A549 (cell line): ENCODE measurements around the gene ETFRF1. TPM values are rescaled to one million over a fixed set of nuclear protein-coding genes. Genes with fewer than 3 reads are reported as not detected.

Experiments used
- ATAC-seq, 2 experiments: fragments of 200-7000 bp in 1 of 2; fragments of >200 bp in 1 of 2; cut with Nextera tagmentation in 1 of 2; cut with Tn5 transposase in 1 of 2; 3 replicates each; pipeline versions ENCODE4 v1.8.0 to v1.9.1; 2018 to 2020; ENCODE audit warnings: mild to moderate bottlenecking in 1 of 2, moderate library complexity in 1 of 2
- CTCF ChIA-PET: fragments of 300-600 bp; sonication (Branson Sonifier 250); formaldehyde crosslinking; extraction: SDS; loops from one replicate; lab custom pipeline; 2021; ENCODE audit warnings: antibody characterized with exemption, inconsistent platforms; lab: Yijun Ruan, JAX
- POLR2A ChIA-PET: fragments of 350-600 bp; formaldehyde crosslinking; extraction: SDS; loops from one replicate; lab custom pipeline; 2021; ENCODE audit warnings: antibody characterized with exemption, inconsistent platforms; lab: Yijun Ruan, JAX
- DNase-seq, 2 experiments: peaks; one replicate each; pipeline versions ENCODE4 v3.0.0 to v3.0.0-alpha.2; 2011 to 2016; ENCODE audit warnings: low read depth in 1 of 2, low spot score in 1 of 2
- FAIRE-seq: peaks from 2 replicates; lab custom pipeline; 2011; peaks lifted over from hg19 to GRCh38; lab: Jason Lieb, UNC
- H3K27ac ChIP-seq, 2 experiments: fragments of >200 bp; sonication (Bioruptor Twin); formaldehyde crosslinking; 3 replicates each; pipeline ENCODE4 v1.5.1; 2016 to 2017
- H3K4me1 ChIP-seq: fragments of >200 bp; sonication (Bioruptor Twin); formaldehyde crosslinking; 3 replicates; pipeline ENCODE4 v1.6.1; 2016
- H3K4me2 ChIP-seq: fragments of >200 bp; sonication (Bioruptor Twin); formaldehyde crosslinking; 3 replicates; pipeline ENCODE4 v1.6.1; 2016
- H3K4me3 ChIP-seq: fragments of >200 bp; sonication (Bioruptor Twin); formaldehyde crosslinking; 3 replicates; pipeline ENCODE4 v1.5.1; 2016
- H3K9me3 ChIP-seq: fragments of >200 bp; sonication (Bioruptor Twin); formaldehyde crosslinking; 3 replicates; pipeline ENCODE4 v1.6.1; 2016
- BCL3 ChIP-seq: fragments of >200 bp; sonication (Bioruptor Twin); formaldehyde crosslinking; IDR thresholded peaks from 3 replicates; pipeline ENCODE4 v1.6.1; 2016
- CBX2 ChIP-seq: fragments of 200-600 bp; sonication (generic); IDR thresholded peaks from 2 replicates; pipeline ENCODE4 v1.6.1; 2016; ENCODE audit warnings: low read depth, mild to moderate bottlenecking, borderline replicate concordance
- CEBPB ChIP-seq, 2 experiments: fragments of >200 bp in 1 of 2; sonication (Bioruptor Twin) in 1 of 2; formaldehyde crosslinking in 1 of 2; IDR thresholded peaks; 2 replicates each; pipeline ENCODE4 v1.6.1; 2012 to 2016
- CTCF ChIP-seq: fragments of >200 bp; sonication (Bioruptor Twin); formaldehyde crosslinking; IDR thresholded peaks from 3 replicates; pipeline ENCODE4 v1.5.1; 2016
- E2F6 ChIP-seq: IDR thresholded peaks from 2 replicates; pipeline ENCODE4 v1.6.1; 2012; ENCODE audit warnings: low read depth, borderline replicate concordance
- EHF ChIP-seq: fragments of 250-450 bp; sonication (Bioruptor Pico); IDR thresholded peaks from 2 replicates; pipeline ENCODE4 v1.5.0; 2020; ENCODE audit warnings: mild to moderate bottlenecking
- ESRRA ChIP-seq: fragments of 150-350 bp; IDR thresholded peaks from 2 replicates; pipeline ENCODE4 v1.6.1; 2014; ENCODE audit warnings: mild to moderate bottlenecking, low read length, borderline replicate concordance
- HEYL ChIP-seq: fragments of 250-450 bp; sonication (Bioruptor Pico); IDR thresholded peaks from 2 replicates; pipeline ENCODE4 v1.8.0; 2021; ENCODE audit warnings: mild to moderate bottlenecking, moderate library complexity
- JUN ChIP-seq, 2 experiments: fragments of >200 bp; sonication (Bioruptor Twin); formaldehyde crosslinking; IDR thresholded peaks; 2 replicates in 1 of 2; 3 replicates in 1 of 2; pipeline ENCODE4 v1.6.1; 2016 to 2017
- KDM1A ChIP-seq: fragments of 200-600 bp; sonication (generic); IDR thresholded peaks from 2 replicates; pipeline ENCODE4 v1.6.1; 2016; ENCODE audit warnings: low read depth, mild to moderate bottlenecking
- MAFK ChIP-seq: fragments of 450-650 bp; IDR thresholded peaks from 2 replicates; pipeline ENCODE4 v1.6.1; 2014; ENCODE audit not compliant: partially characterized antibody
- MAX ChIP-seq: IDR thresholded peaks from 2 replicates; pipeline ENCODE4 v1.6.1; 2012
- MYC ChIP-seq: IDR thresholded peaks from 2 replicates; pipeline ENCODE4 v1.6.1; 2012; ENCODE audit warnings: mild to moderate bottlenecking, inconsistent platforms, low read length, improper control_type of control experiment, borderline replicate concordance
- NPAS2 ChIP-seq: fragments of 250-450 bp; sonication (Bioruptor Pico); IDR thresholded peaks from 2 replicates; pipeline ENCODE4 v1.8.0; 2022; ENCODE audit warnings: mild to moderate bottlenecking, moderate library complexity, borderline replicate concordance
- NR3C1 ChIP-seq: fragments of >200 bp; sonication (Bioruptor Twin); formaldehyde crosslinking; IDR thresholded peaks from 3 replicates; pipeline ENCODE4 v1.6.1; 2017
- POLR2AphosphoS2 ChIP-seq: conservative IDR thresholded peaks from 2 replicates; pipeline ENCODE4 v1.6.1; 2012; ENCODE audit warnings: low read length, improper control_type of control experiment, inconsistent platforms
- RAD21 ChIP-seq, 2 experiments: fragments of >200 bp in 1 of 2; sonication (Bioruptor Twin) in 1 of 2; formaldehyde crosslinking in 1 of 2; IDR thresholded peaks in 1 of 2; conservative IDR thresholded peaks in 1 of 2; 2 replicates in 1 of 2; 3 replicates in 1 of 2; pipeline ENCODE4 v1.6.1; 2012 to 2018; ENCODE audit warnings: inconsistent platforms in 1 of 2
- RARB ChIP-seq: fragments of 250-450 bp; sonication (Bioruptor Pico); IDR thresholded peaks from 2 replicates; pipeline ENCODE4 v1.8.0; 2021; ENCODE audit warnings: mild to moderate bottlenecking, moderate library complexity
- RFX5 ChIP-seq: fragments of 450-650 bp; IDR thresholded peaks from 2 replicates; pipeline ENCODE4 v1.7.1; 2014; ENCODE audit warnings: antibody characterized with exemption, mild to moderate bottlenecking, moderate library complexity
- SMC3 ChIP-seq: fragments of >200 bp; sonication (Bioruptor Twin); formaldehyde crosslinking; IDR thresholded peaks from 3 replicates; pipeline ENCODE4 v1.6.1; 2018; ENCODE audit warnings: inconsistent platforms
- ZC3H11A ChIP-seq: fragments of 450-650 bp; IDR thresholded peaks from 2 replicates; pipeline ENCODE4 v1.6.1; 2014; ENCODE audit warnings: antibody characterized with exemption, mild to moderate bottlenecking
- ZFP36 ChIP-seq: fragments of 450-650 bp; IDR thresholded peaks from 2 replicates; pipeline ENCODE4 v1.6.1; 2014; ENCODE audit warnings: borderline replicate concordance; ENCODE audit not compliant: partially characterized antibody
- WGBS: methylation state at CpG from one replicate; pipeline ENCODE4 v1.1.6; 2017; ENCODE audit errors: missing lambda C conversion rate; 5-methylcytosine and 5-hydroxymethylcytosine counted together
- polyA plus RNA-seq, 4 experiments: library from polyadenylated mRNA; depleted of rRNA in 3 of 4; stranded (reverse); fragments of >200 nt; fragmentation: RNase III in 1 of 4; extraction: RNeasy Plus Mini Kit Qiagen cat#74134 plus additional on column Dnase treatment in 1 of 4; gene quantifications; 2 replicates in 3 of 4; 3 replicates in 1 of 4; pipeline ENCODE4 v1.2.3, GENCODE V29; 2011 to 2017
- TF ChIP-seq, protein P1 (sequence below): fragments of >200 bp; sonication (Bioruptor Twin); formaldehyde crosslinking; IDR thresholded peaks from 2 replicates; pipeline ENCODE4 v1.6.1; 2016

Gene ETFRF1
- polyA plus RNA-seq, 2 of the 4 experiments (the other 2 are of a cell fraction), result 11.5 to 23.6 TPM

DNA sequence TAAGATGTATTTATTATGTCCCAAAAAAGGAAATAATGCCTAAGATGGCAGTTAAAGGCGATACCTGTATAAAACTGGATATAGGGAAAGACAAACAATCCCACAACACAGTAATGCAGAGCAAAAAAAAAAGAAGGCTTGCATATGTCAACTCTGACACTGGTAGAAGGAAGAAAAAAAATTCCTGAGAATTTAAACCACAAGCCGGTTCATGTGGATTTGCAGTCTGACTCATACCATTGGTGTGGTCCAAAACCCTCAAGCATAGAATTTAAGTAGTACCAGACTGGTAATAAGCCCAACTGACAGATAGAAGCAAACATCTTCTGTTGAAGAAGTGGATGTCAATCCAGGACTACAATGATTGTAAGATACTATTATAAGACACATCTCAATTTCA, 7.3 kb upstream of the ETFRF1 start:
- POLR2A ChIA-PET, result no interaction called here
- DNase-seq (no peak), ATAC-seq (no peak), FAIRE-seq (no peak)
- 0 out of 3 replicates have a peak, but pooled peaks cover 6% of the 10 kb centered on the region for H3K4me1 ChIP-seq
- WGBS, result 60% methylated on average over 2 of the region's 2 CpGs
- no peak for TF ChIP-seq CEBPB (IDR thresholded peaks at IDR 0.05)
- no peak for TF ChIP-seq MAFK
- TF ChIP-seq RARB (CRISPR knock-in tag), result no peak
- TF ChIP-seq RAD21 (conservative IDR thresholded peaks at IDR 0.05 in 1 of 2, IDR thresholded peaks at IDR 0.05 in 1 of 2), result no peak
- no peak for TF ChIP-seq HEYL (CRISPR knock-in tag)
- no peak for TF ChIP-seq JUN (IDR thresholded peaks at IDR 0.05)
- no peaks in the 10 kb centered on the region for H3K9me3 ChIP-seq
- no peak overlapping the region for H3K4me3 ChIP-seq
- CTCF ChIA-PET, result no interaction called here
- H3K4me2 ChIP-seq, result no peak overlapping the region
- H3K27ac ChIP-seq, result no peak overlapping the region

GRCh38 chr12:25189656-25190055, 5.4 kb upstream of the ETFRF1 start:
- CTCF ChIA-PET, result no interaction called here
- POLR2A ChIA-PET, result no interaction called here
- ATAC-seq, result no peak
- H3K4me1 ChIP-seq, result 0 out of 3 replicates have a peak, but pooled peaks cover 6% of the 10 kb centered on the region
- no peak for DNase-seq
- no peak for TF ChIP-seq NR3C1
- no peak for TF ChIP-seq RAD21 (conservative IDR thresholded peaks at IDR 0.05 in 1 of 2, IDR thresholded peaks at IDR 0.05 in 1 of 2)
- no peak for TF ChIP-seq ESRRA
- no peak for TF ChIP-seq ZFP36
- TF ChIP-seq JUN (IDR thresholded peaks at IDR 0.05), result no peak
- TF ChIP-seq BCL3, result no peak
- no peak for TF ChIP-seq MAX
- TF ChIP-seq NPAS2 (CRISPR knock-in tag), result no peak
- TF ChIP-seq ZC3H11A, result no peak
- TF ChIP-seq KDM1A, result no peak
- no peak for TF ChIP-seq MYC
- no peak for TF ChIP-seq SMC3
- TF ChIP-seq MAFK, result no peak
- no peak for TF ChIP-seq POLR2AphosphoS2
- no peak for TF ChIP-seq EHF (CRISPR knock-in tag)
- no peak for TF ChIP-seq CBX2
- no peak for TF ChIP-seq RFX5
- no peak for TF ChIP-seq E2F6
- TF ChIP-seq, protein P1, sequence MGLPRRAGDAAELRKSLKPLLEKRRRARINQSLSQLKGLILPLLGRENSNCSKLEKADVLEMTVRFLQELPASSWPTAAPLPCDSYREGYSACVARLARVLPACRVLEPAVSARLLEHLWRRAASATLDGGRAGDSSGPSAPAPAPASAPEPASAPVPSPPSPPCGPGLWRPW, result no peak
- TF ChIP-seq CTCF, result no peak
- TF ChIP-seq, all 56 proteins: peak for 0
- Histone ChIP-seq H3K4me2 (no peak overlapping the region), H3K4me3 (no peak overlapping the region), H3K27ac (no peak overlapping the region), H3K9me3 (no peaks in the 10 kb centered on the region)
- peak; percentile 32 for FAIRE-seq
